ENCODE data around the gene TXNRD3. TPM values are rescaled to one million over a fixed set of nuclear protein-coding genes. Genes with fewer than 3 reads are reported as not detected.

Gene TXNRD3
- polyA plus RNA-seq, 1 experiment = 7.4 TPM

DNA sequence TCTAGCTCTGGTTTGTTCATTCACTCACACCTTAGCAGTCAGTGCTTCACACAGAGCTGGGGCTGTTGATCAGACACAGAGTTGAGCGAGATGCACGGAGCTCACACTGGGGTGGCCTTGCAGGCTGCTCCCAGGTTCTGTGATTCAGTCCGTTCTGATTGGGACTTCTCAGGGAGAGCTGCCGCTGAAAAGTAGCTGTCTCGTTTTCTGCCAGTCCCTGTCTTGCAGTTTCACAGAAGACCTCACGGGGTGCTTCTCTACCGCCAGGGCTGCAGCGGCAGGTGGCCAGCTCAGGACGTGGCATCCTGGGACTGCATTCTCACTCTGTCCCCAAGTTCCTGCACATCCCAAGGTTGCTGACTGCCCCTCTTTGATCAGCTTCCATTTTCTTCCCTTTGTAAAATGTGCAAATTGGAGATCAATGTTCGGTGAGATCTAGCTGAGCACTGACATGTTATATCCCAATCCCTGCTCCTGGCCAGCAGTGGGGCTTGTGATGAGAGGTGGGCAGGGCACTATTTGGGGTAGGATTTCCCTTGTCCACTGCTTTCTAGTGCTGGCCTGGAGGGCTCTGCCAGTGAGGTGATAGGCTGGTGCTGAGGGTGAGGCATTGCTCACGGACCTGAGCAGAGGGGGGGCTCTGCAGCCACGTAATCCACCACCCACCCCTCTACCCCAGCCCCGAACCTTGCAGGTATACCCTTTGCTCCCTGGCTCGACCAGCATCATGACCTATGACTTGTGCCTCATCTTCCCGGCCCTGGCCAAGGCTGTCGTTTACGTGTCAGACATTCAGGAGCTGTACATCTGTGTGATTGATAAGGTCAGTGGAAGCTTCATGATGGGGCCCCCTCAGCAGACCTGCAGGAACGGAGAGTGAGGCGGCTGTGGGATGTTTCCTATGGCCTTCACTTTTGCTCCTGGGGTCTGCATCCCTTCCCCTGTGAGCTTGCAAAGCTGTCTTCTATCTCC is 5.3 kb upstream of the TXNRD3 start:
- H3K9me3 ChIP-seq (ENCODE audit: control insufficient read depth, insufficient read depth, low read length) = peaks cover 14% of the 10 kb centered on the region
- H3K27ac ChIP-seq (ENCODE audit: low read depth, low read length) = no peak overlapping the region
- ChIA-PET CTCF (interaction anchor here (0.7 to 1.6 kb wide), 5 partner anchors 20 to 884 kb away, joined by 3 to 10 read pairs (median 3); no protein-coding TSS in a partner anchor), POLR2A (interaction anchor here (0.6 kb wide), 1 partner anchor 9 kb away, joined by 10 read pairs; no protein-coding TSS in a partner anchor)
- H3K27me3 ChIP-seq (ENCODE audit: control insufficient read depth, insufficient read depth, low read length) = peaks cover 49% of the 10 kb centered on the region
- TF ChIP-seq CTCF (IDR thresholded peaks at IDR 0.05; ENCODE audit: low read depth, low read length) = peak; percentile 40
- H3K4me3 ChIP-seq (ENCODE audit: low read depth, low read length) = no peak overlapping the region
- no peak for DNase-seq (ENCODE audit: low read depth, low spot score)

DNA sequence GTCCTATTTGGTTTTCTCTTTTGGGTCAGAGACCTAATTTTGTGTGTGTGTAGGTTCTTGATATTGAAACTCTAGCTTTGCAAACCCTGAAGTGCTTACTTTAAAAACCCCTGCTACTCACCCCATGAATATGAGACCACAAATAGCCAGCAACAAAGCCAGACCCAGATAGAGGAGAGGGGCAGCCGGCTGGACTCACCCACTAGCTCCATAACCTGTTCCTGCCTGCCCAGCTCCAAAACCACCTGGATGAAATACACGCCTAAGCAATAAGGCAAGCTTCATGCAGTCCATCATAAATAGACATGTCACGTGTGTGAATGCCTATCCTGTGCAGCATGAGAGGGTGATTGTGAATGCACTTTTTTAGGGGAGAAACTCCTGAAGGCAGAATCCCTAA is 3.7 kb upstream of the TXNRD3 start:
- Histone ChIP-seq H3K27ac (ENCODE audit: low read depth, low read length) (no peak overlapping the region), H3K4me3 (ENCODE audit: low read depth, low read length) (no peak overlapping the region), H3K27me3 (ENCODE audit: control insufficient read depth, insufficient read depth, low read length) (peaks cover 42% of the 10 kb centered on the region), H3K9me3 (ENCODE audit: control insufficient read depth, insufficient read depth, low read length) (peaks cover 14% of the 10 kb centered on the region)
- no peak for TF ChIP-seq CTCF (IDR thresholded peaks at IDR 0.05; ENCODE audit: low read depth, low read length)
- no peak for DNase-seq (ENCODE audit: low read depth, low spot score)
- ChIA-PET POLR2A (no interaction called here), CTCF (interaction anchor here (1.5 kb wide), 1 partner anchor 21 kb away, joined by 4 read pairs; no protein-coding TSS in a partner anchor)

GRCh38 chr3:126657901-126658300 is 3.0 kb upstream of the TXNRD3 start:
- peaks cover 36% of the 10 kb centered on the region for H3K27me3 ChIP-seq (ENCODE audit: control insufficient read depth, insufficient read depth, low read length)
- no peak for DNase-seq (ENCODE audit: low read depth, low spot score)
- ChIA-PET CTCF (interaction anchor here (1.5 kb wide), 1 partner anchor 22 kb away, joined by 4 read pairs; no protein-coding TSS in a partner anchor), POLR2A (no interaction called here)
- peaks cover 14% of the 10 kb centered on the region for H3K9me3 ChIP-seq (ENCODE audit: control insufficient read depth, insufficient read depth, low read length)
- no peak overlapping the region for H3K4me3 ChIP-seq (ENCODE audit: low read depth, low read length)
- no peak overlapping the region for H3K27ac ChIP-seq (ENCODE audit: low read depth, low read length)
- TF ChIP-seq CTCF (IDR thresholded peaks at IDR 0.05; ENCODE audit: low read depth, low read length) = no peak

- ChIA-PET POLR2A (no interaction called here), CTCF (interaction anchor here (0.9 kb wide), 1 partner anchor 134 kb away, joined by 6 read pairs; no protein-coding TSS in a partner anchor)
- H3K27me3 ChIP-seq (ENCODE audit: control insufficient read depth, insufficient read depth, low read length) = peaks cover 22% of the 10 kb centered on the region
- H3K27ac ChIP-seq (ENCODE audit: low read depth, low read length) = no peak overlapping the region
- H3K4me3 ChIP-seq (ENCODE audit: low read depth, low read length) = no peak overlapping the region
- no peak for TF ChIP-seq CTCF (IDR thresholded peaks at IDR 0.05; ENCODE audit: low read depth, low read length)
- DNase-seq (ENCODE audit: low read depth, low spot score) = no peak
- H3K9me3 ChIP-seq (ENCODE audit: control insufficient read depth, insufficient read depth, low read length) = peaks cover 14% of the 10 kb centered on the region
These were observed 1.6 kb upstream of the TXNRD3 start for GRCh38 chr3:126656371-126657134.

Data from AG04450 (cell line).